Activated CD4-positive, alpha-beta T cell treated with anti-CD3 and anti-CD28 coated beads for 24 hours (primary cell): ENCODE data around the gene CHKA.
"Not testable (repeated sequence)": the region's sequence is repeated elsewhere in the genome, so short reads cannot be mapped to it uniquely, and the experiment has no call there.

Experiments used
- DNase-seq, 2 donors: peaks; one replicate each; pipeline ENCODE4 v3.0.0-alpha.2; 2020; ENCODE audit warnings: low read depth in 2 of 2

Gene CHKA

GRCh38 chr11:68116126-68116525, 5.1 kb downstream of the CHKA start:
- DNase-seq: no peak

- no peak for DNase-seq
Observed at GRCh38 chr11:68115285-68115684, 5.9 kb downstream of the CHKA start.

- no peak for DNase-seq
Observed at GRCh38 chr11:68113986-68114385, 7.2 kb downstream of the CHKA start.

- DNase-seq: no peak
Observed at GRCh38 chr11:68107689-68108088, 13.5 kb downstream of the CHKA start.

- no peak for DNase-seq
Observed at GRCh38 chr11:68106165-68106940, 14.8 kb downstream of the CHKA start.

- no peak for DNase-seq
Observed at GRCh38 chr11:68099474-68100405, 21.4 kb downstream of the CHKA start.

- DNase-seq: no peak
Observed at GRCh38 chr11:68099057-68099456, 22.1 kb downstream of the CHKA start.

GRCh38 chr11:68096962-68097361, 24.2 kb downstream of the CHKA start:
- DNase-seq: no peak

- DNase-seq: no peak
Observed at GRCh38 chr11:68093565-68093964, 27.6 kb downstream of the CHKA start.

GRCh38 chr11:68092946-68093345, 28.2 kb downstream of the CHKA start:
- DNase-seq: not testable (repeated sequence)

GRCh38 chr11:68092411-68092810, 28.8 kb downstream of the CHKA start:
- DNase-seq: no peak

- no peak for DNase-seq
Observed at GRCh38 chr11:68090706-68091105, 30.5 kb downstream of the CHKA start.

GRCh38 chr11:68090287-68090686, 30.9 kb downstream of the CHKA start:
- DNase-seq: no peak

GRCh38 chr11:68089679-68090078, 31.5 kb downstream of the CHKA start:
- DNase-seq: no peak

- DNase-seq: no peak
Observed at GRCh38 chr11:68083517-68083916, 37.7 kb downstream of the CHKA start.

GRCh38 chr11:68082481-68082880, 38.7 kb downstream of the CHKA start:
- DNase-seq: no peak

- DNase-seq: no peak
Observed at GRCh38 chr11:68081691-68082090, 39.5 kb downstream of the CHKA start.

GRCh38 chr11:68080860-68081259, 40.3 kb downstream of the CHKA start:
- DNase-seq: no peak

GRCh38 chr11:68077617-68078582, 43.3 kb downstream of the CHKA start:
- DNase-seq: no peak

- DNase-seq: no peak
Observed at GRCh38 chr11:68076371-68077042, 44.7 kb downstream of the CHKA start.
